Inferior parietal cortex (tissue), 1 donor: Measurements from ENCODE around the gene ADAMTS16.

ENCODE experiments used
- DNase-seq: peaks from one replicate; pipeline ENCODE4 v3.0.0-alpha.2; 2016; ENCODE audit errors: extremely low spot score

ADAMTS16 gene

DNA sequence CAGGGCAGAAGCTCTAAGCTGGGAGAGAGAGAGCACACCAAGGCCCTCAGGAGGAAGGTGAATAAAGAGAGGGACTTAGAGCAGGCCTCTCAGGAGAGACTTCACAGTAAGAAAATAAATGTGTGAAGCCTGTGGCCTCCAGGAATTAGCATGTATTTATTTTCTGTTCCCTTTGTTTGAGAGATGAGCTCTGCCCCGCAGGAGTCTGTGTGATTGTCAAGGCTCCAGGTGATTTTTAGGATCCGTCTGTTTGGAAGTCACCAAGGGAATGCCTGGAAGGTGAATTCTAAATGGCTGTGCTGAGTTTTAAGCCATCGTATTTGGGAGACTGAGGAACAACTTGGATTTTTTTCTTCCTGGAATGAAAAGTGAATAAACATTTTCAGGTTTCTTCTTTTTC lies 174.0 kb downstream of the ADAMTS16 start:
- DNase-seq, result no peak

- no peak for DNase-seq
These were observed 174.5 kb downstream of the ADAMTS16 start for GRCh38 chr5:5314626-5315025.

- no peak for DNase-seq
These were observed 175.2 kb downstream of the ADAMTS16 start for GRCh38 chr5:5315068-5315980.

DNA sequence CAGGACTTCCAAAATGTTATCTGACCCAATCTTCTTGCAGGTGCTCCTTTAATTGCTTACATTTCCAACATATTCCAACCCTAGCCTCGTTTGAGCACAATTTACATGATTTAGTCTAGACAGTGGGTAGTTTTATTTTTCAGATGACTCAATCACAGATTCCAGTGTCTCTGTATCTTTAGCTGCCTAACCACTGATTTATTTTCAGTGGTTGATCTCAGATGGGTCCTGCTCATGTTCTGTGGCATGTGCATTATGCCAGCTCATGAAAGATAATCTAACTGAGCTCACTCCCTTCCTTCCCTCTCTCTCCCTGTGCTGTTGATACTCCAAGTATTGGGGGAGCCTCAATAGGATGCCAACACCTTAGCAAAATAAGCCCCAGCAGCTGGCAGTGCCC lies 176.2 kb downstream of the ADAMTS16 start:
- no peak for DNase-seq

GRCh38 chr5:5317976-5318375 lies 177.8 kb downstream of the ADAMTS16 start:
- no peak for DNase-seq

- DNase-seq, result no peak
These were observed 178.5 kb downstream of the ADAMTS16 start for GRCh38 chr5:5318426-5319190.

GRCh38 chr5:5320062-5320805 lies 180.1 kb downstream of the ADAMTS16 start:
- no peak for DNase-seq

- no peak for DNase-seq
These were observed 181.0 kb downstream of the ADAMTS16 start for GRCh38 chr5:5321137-5321536.

GRCh38 chr5:5323551-5323950 lies 183.4 kb downstream of the ADAMTS16 start:
- DNase-seq, result no peak

DNA sequence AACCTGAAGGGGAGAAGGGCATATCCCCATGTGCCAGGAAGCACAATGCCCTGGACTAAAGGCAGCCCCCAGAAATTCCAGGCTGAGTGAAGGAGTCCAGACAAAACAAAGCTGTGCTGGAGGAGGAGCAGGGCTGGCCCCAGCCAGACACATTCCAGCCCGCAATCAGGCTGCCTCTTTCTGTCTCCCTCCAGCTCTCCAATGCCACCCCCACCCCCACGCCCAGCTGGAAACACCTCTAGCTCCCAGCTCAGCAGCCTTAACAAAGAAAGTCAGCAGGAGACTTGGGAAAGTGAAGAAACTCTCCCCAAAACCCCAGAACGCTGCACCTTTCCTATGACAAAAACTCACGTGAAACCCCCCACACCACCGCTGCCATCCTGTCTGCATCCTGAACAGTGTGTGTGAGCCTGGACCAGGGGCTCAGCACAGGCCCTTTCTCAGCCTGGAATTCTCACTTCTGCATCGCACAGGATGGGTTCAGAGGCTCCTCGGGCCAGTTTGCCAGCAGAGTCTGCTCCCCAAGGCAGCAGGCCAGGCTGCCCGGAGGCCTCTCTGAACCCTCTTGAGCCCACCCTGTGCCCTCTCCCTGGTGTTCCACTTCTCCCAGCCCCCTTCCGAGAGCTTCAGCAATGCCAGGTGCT lies 186.1 kb downstream of the ADAMTS16 start:
- DNase-seq, result no peak

DNA sequence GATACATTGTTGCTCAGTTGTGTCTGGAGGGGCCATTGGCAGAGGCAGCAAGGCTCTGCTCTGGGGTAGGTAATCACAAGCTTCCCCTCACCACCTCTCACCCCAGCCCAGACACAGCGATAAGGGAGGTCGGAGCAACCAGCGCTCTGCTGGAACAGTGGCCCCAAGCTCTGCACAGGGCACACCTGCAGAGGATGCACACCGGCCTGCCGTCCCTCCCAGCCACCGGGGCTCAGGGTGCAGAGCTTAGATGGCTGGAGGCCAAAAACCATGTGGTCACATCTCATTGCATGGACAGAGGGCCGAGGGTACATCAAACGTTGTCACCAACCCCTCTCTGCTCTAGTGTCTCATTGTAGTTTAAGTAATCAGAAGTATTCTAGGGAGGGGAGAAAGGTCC lies 187.0 kb downstream of the ADAMTS16 start:
- DNase-seq, result no peak

DNA sequence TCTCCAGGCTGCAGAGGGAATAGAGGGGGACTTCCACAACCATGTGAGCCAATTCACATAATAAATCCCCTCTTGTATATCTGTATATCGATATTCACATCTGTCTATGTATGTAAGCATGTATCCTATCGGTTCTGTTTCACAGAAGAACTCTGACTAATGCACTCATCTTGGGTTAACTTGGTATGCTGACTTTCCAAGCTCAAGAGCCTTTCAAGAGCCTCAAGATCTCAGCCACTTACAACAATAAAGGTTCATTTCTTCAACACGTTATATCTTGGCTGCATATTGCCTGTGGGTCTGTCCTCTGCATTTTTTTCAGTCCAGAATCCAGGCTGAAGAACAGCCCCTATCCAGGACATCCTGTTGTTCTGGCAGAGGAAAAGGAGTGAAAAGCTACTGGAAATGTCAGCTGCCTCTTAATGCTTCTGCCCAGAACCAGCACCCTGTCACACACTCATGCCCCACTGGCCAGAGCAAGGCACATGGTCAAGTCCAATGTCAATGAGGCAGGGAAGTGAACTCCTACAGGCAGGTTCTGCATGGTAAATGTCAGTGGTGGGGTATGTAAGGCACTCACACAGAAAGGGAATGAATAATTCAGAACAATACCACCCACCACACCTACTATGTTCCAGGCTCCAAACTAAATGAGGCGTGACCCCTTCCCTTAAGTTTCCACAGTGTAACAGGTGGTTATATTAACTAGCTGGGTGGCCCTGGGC lies 190.8 kb downstream of the ADAMTS16 start:
- no peak for DNase-seq

- no peak for DNase-seq
These were observed 191.7 kb downstream of the ADAMTS16 start for GRCh38 chr5:5331848-5332247.

GRCh38 chr5:5332287-5332686 lies 192.2 kb downstream of the ADAMTS16 start:
- DNase-seq, result no peak

DNA sequence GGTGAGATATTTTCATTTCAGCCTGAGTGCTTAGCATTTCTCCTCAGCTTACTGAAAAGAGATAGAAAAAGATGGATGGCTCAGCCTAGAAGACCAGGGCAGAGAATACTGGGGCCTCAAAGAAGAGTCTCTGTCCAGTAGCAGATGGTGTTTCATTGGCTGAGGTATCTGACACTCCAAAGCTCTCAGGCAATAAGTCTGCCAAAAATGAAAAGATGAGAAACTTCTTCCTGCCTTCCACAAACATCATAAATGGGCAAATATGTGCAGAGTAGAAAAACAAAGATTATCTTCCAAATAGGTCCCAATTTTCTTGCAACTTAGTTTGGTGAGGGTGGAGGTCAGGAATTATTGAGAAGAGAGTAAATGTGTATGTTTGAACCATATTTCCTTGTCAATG lies 195.0 kb downstream of the ADAMTS16 start:
- DNase-seq, result no peak

DNA sequence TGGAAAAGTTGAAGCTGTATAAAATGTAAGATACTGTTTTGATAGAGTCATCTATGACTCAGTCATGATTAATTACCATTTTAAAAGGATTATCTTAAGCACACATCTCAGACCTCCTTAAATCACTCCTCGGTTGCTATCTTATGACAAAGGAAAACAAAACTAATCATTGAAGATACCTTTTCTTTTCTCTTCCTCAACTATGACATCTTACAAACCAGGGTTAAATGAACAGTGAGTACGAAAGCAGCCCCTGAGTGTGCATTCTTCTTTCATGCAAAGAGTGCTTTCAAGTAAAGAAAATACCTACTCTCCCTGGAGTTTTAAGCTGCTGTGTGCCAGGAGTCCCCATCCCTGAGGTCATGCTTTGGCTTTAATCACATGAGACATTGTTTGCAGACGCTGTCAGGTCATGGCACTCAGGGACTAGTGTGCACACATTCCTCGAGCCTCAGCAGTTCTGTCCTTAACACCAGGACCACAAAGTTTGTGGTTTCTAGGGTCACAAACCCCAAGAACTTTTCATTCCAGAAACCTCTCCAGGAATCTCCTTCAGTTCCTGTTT lies 195.7 kb downstream of the ADAMTS16 start:
- DNase-seq, result no peak

DNA sequence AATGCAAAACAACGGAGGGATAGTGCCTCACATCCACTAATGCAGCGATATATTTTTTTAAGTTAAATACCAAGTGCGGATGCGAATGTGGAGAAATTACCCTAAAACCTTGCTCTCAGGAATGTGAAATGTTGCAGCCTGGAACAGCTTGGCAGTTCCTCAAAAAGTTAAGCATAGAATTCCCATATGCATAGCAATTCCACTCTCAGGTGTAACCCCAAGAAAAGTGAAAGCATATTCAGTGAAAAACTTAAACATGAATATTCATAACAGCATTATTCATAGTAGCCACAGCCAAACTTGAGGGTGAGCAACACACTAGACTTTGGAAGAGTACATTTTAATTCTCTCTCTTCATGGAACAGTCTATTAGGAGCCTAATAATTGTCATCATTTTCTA lies 199.1 kb downstream of the ADAMTS16 start:
- DNase-seq, result no peak

GRCh38 chr5:5340206-5340729 lies 200.1 kb downstream of the ADAMTS16 start:
- peak; percentile 53 for DNase-seq

DNA sequence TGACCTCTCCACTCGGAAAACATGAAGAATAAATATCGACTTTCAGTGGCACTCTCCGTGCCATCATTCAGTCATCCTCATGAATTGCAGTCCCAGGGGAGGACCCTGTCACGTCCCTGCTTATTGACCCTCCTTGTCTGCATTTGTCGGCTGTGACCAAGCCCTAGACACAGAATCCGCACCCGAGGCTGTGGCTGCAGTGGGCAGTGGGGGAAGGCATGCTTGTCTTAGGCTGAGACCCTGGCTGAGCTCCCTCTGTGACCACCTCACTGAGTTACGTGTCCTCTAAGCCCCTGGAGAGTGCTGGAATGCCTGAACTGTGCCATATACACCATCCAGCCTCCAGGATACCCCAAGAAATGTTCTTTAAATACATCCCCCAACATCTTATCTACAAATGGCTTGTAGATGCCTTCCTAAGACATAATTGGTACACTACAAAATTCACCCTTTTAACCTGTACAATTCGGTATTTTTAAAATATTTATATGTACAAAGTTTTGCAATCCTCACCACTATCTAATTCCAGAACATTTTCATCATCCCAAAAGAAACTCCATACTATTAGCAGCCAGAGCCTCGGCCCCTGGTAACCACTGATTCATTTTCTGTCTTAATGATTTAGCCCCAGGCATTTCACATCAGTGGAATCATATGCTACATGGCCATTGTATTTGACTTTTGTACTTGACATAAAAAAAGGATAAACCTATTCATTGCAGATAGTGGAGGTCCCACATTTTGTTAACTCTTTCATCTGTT lies 201.6 kb downstream of the ADAMTS16 start:
- no peak for DNase-seq

- DNase-seq, result no peak
These were observed 202.7 kb downstream of the ADAMTS16 start for GRCh38 chr5:5342784-5343183.
